Measurements from ENCODE around the gene MORF4L1. TPM values are rescaled to one million over a fixed set of nuclear protein-coding genes. Genes with fewer than 3 reads are reported as not detected.

MORF4L1 gene
- total RNA-seq, 1 experiment from 2014 or later = 360 TPM

DNA sequence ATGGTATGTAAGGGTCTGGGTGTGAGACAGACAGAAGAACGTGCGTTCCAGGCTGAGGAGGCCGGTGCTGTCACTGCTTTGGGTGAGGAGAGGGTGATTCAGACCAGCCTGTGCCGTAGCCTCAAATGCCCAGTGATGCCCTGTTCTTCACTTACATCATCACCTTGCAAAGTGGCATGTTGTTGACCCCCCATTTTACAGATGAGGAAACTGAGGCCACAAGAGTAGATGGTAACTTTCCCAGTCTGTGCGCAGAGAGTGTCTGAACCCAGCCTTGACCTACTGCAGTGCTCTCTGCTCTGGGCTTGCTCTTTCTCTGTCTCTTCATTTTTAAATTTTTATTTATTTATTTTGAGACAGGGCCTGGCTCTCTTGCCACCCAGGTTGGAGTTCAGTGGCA lies 73.8 kb downstream of the MORF4L1 start:
- H3K4me3 ChIP-seq (ENCODE audit: low read depth in 2 of 2, low read length in 2 of 2) = no peak overlapping the region
- H3K27me3 ChIP-seq (ENCODE audit: control insufficient read depth, insufficient read depth, low read length) = no peaks in the 10 kb centered on the region
- ChIA-PET CTCF (no interaction called here), POLR2A (no interaction called here)
- intact Hi-C loops (cut with micrococcal nuclease; ENCODE audit: unreplicated experiment) = no loop called here
- no peaks in the 10 kb centered on the region for H3K9me3 ChIP-seq (ENCODE audit: control insufficient read depth, insufficient read depth, low read depth, low read length)
- H3K4me1 ChIP-seq (ENCODE audit: control insufficient read depth, insufficient read depth, low read length) = peaks cover 44% of the 10 kb centered on the region
- in situ Hi-C loops (cut with HindIII; ENCODE audit: low pct_unique_long_range_greater_than_20kb, low sequenced_read_pairs) = no loop called here
- H3K27ac ChIP-seq (ENCODE audit: low read length) = peak overlapping the region; percentile 62; the same call in 1 of the 2 replicates
- no peaks in the 10 kb centered on the region for H3K36me3 ChIP-seq (ENCODE audit: control insufficient read depth, insufficient read depth, low read length)
- TF ChIP-seq SIN3A (IDR thresholded peaks at IDR 0.05; ENCODE audit: borderline replicate concordance, insufficient read depth, low read depth, low read length) = no peak
- no peak for TF ChIP-seq POLR2AphosphoS5 (IDR thresholded peaks at IDR 0.05; ENCODE audit: low read depth, low read length)
- TF ChIP-seq REST (IDR thresholded peaks at IDR 0.05; ENCODE audit: insufficient read depth in 1 of 2, low read depth in 2 of 2, low read length in 1 of 2) = no peak
- no peak for TF ChIP-seq TCF7L2 (IDR thresholded peaks at IDR 0.05; ENCODE audit: low read depth, low read length)
- no peak for TF ChIP-seq CTCF (IDR thresholded peaks at IDR 0.05)
- no TSS peak for BruUV-seq (replicated peaks)
- no peak for DNase-seq (ENCODE audit: low read depth, low spot score)
- ATAC-seq = no peak

GRCh38 chr15:78947506-78947905 lies 74.8 kb downstream of the MORF4L1 start:
- H3K9me3 ChIP-seq (ENCODE audit: control insufficient read depth, insufficient read depth, low read depth, low read length) = no peaks in the 10 kb centered on the region
- DNase-seq (ENCODE audit: low read depth, low spot score) (no peak), ATAC-seq (no peak)
- peaks cover 51% of the 10 kb centered on the region for H3K4me1 ChIP-seq (ENCODE audit: control insufficient read depth, insufficient read depth, low read length)
- intact Hi-C loops (cut with micrococcal nuclease; ENCODE audit: unreplicated experiment) (no loop called here), in situ Hi-C loops (cut with HindIII; ENCODE audit: low pct_unique_long_range_greater_than_20kb, low sequenced_read_pairs) (no loop called here)
- POLR2A ChIA-PET = no interaction called here
- no peaks in the 10 kb centered on the region for H3K27me3 ChIP-seq (ENCODE audit: control insufficient read depth, insufficient read depth, low read length)
- CTCF ChIA-PET = no interaction called here
- TF ChIP-seq REST (IDR thresholded peaks at IDR 0.05; ENCODE audit: insufficient read depth in 1 of 2, low read depth in 2 of 2, low read length in 1 of 2) (no peak), POLR2AphosphoS5 (IDR thresholded peaks at IDR 0.05; ENCODE audit: low read depth, low read length) (no peak), SIN3A (IDR thresholded peaks at IDR 0.05; ENCODE audit: borderline replicate concordance, insufficient read depth, low read depth, low read length) (no peak), TCF7L2 (IDR thresholded peaks at IDR 0.05; ENCODE audit: low read depth, low read length) (no peak), CTCF (IDR thresholded peaks at IDR 0.05) (no peak)
- H3K27ac ChIP-seq (ENCODE audit: low read length) = peak overlapping the region; percentile 52; the same call in 1 of the 2 replicates
- no TSS peak for BruUV-seq (replicated peaks)
- H3K4me3 ChIP-seq (ENCODE audit: low read depth in 2 of 2, low read length in 2 of 2) = no peak overlapping the region
- H3K36me3 ChIP-seq (ENCODE audit: control insufficient read depth, insufficient read depth, low read length) = no peaks in the 10 kb centered on the region

Other genes with a start within 250 kb of the MORF4L1 start
- not detected for gene CHRNB4, start 231.7 kb upstream of the MORF4L1 start, total RNA-seq (2021; ENCODE audit: unreplicated experiment)
- 1.0 TPM for gene ADAMTS7, start 61.4 kb upstream of the MORF4L1 start, total RNA-seq (2021; ENCODE audit: unreplicated experiment)
- gene CTSH, start 72.2 kb downstream of the MORF4L1 start, total RNA-seq (2021; ENCODE audit: unreplicated experiment) = 178 TPM
- 0.59 TPM for gene RASGRF1, start 217.9 kb downstream of the MORF4L1 start, total RNA-seq (2021; ENCODE audit: unreplicated experiment)

Measured in Panc1 (cell line).